ENCODE results near the gene GTF2H3. TPM values are rescaled to one million over a fixed set of nuclear protein-coding genes. Genes with fewer than 3 reads are reported as not detected.

The GTF2H3 gene
- total and polyA plus RNA-seq, 10 of the 15 experiments (the other 5 are each of a cell fraction or from before 2014, with no cell fraction given) = 20.6 to 62.9 (median 34.7) TPM

DNA sequence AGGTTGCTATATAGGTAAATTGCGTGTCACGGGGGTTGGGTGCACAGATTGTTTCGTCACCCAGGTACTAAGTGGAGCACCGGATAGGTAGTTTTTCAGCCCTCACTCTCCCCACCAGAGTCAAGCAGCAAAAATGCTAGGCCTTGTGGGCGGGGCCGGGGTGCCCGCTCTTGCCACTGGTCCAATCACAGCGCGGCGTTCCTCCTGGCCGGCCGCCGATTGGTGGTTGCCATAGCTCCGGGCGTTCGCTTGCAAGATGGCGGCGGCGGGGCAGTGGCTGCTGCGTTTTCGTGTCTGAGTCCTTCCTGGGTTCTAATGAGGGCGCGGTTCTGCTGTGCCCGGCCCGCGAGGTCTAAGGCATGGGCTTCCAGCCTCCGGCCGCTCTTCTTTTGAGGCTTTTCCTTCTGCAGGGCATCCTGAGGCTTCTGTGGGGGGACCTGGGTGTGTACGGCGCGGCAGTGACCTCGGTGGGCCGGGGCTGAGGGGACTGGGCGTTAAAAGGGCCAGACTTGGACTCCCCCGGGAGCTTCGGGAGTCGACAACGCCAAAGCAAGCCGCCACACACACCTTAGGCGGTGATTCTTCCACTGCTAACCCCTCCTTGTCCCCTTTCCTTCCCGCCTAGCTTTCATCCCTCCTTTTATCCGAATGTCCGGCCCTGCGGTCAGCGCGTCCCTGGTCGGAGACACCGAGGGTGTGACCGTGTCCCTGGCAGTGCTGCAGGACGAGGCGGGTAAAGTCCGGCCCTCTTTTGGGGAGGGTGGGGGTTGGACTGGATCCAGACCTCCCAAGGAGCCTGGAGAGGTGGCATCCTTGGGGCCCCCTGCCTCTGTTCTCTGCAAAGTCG is 37.5 kb downstream of the GTF2H3 start, which contains the start of gene TCTN2 (continued):
- TF ChIP-seq STAT1 (conservative IDR thresholded peaks at IDR 0.05) (0 out of 2 replicates have a peak, but pooled peaks have one; percentile 19), SP1 (IDR thresholded peaks at IDR 0.05; ENCODE audit: low read depth, low read length) (peak; percentile 87), POLR2A (IDR thresholded peaks at IDR 0.05; ENCODE audit: low read depth, low read length) (peak; percentile 49), YY1 (IDR thresholded peaks at IDR 0.05; ENCODE audit: low read depth, low read length) (peak; percentile 98), RUNX3 (IDR thresholded peaks at IDR 0.05; ENCODE audit: low read length) (0 out of 2 replicates have a peak, but pooled peaks have one; percentile 4), POLR2AphosphoS5 (IDR thresholded peaks at IDR 0.05; ENCODE audit: low read length) (no peak), TAF1 (IDR thresholded peaks at IDR 0.05; ENCODE audit: borderline replicate concordance, low read depth, low read length) (peak; percentile 56; the same call in 1 of the 2 replicates), NFYB (IDR thresholded peaks at IDR 0.05; ENCODE audit: insufficient read depth, low read depth, low read length) (peak; percentile 87), RFX5 (IDR thresholded peaks at IDR 0.05; ENCODE audit: low read depth, low read length) (0 out of 2 replicates have a peak, but pooled peaks have one; percentile 71)
- TF ChIP-seq, protein P1, sequence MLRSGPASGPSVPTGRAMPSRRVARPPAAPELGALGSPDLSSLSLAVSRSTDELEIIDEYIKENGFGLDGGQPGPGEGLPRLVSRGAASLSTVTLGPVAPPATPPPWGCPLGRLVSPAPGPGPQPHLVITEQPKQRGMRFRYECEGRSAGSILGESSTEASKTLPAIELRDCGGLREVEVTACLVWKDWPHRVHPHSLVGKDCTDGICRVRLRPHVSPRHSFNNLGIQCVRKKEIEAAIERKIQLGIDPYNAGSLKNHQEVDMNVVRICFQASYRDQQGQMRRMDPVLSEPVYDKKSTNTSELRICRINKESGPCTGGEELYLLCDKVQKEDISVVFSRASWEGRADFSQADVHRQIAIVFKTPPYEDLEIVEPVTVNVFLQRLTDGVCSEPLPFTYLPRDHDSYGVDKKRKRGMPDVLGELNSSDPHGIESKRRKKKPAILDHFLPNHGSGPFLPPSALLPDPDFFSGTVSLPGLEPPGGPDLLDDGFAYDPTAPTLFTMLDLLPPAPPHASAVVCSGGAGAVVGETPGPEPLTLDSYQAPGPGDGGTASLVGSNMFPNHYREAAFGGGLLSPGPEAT (IDR thresholded peaks at IDR 0.05; ENCODE audit: low read depth) = peak; percentile 95

- BruUV-seq (replicated peaks) = no TSS peak
- Histone ChIP-seq H2AFZ (ENCODE audit: control insufficient read depth, low read depth, low read length) (no peak overlapping the region), H3K9me3 (replicated peaks; ENCODE audit: control insufficient read depth, insufficient read depth, low read length) (no peaks in the 10 kb centered on the region), H3K36me3 (ENCODE audit: control insufficient read depth in 2 of 2, insufficient read depth in 2 of 2, low read length in 1 of 2) (no peaks in the 10 kb centered on the region; a peak in 1 of 4 replicates), H3K4me3 (no peak overlapping the region), H3K4me2 (ENCODE audit: control insufficient read depth, insufficient read depth) (peak overlapping the region; percentile 99), H3K9ac (ENCODE audit: control insufficient read depth, insufficient read depth, low read length) (no peak overlapping the region), H4K20me1 (ENCODE audit: control insufficient read depth, insufficient read depth) (no peaks in the 10 kb centered on the region), H3K27ac (ENCODE audit: control insufficient read depth, insufficient read depth) (no peak overlapping the region), H3K79me2 (ENCODE audit: control insufficient read depth, insufficient read depth, low read length) (no peaks in the 10 kb centered on the region), H3K27me3 (replicated peaks in 1 of 2; ENCODE audit: control insufficient read depth in 2 of 2, insufficient read depth in 2 of 2, low read length in 1 of 2) (no peaks in the 10 kb centered on the region), H3K4me1 (ENCODE audit: control insufficient read depth, insufficient read depth, low read length) (peaks cover 5% of the 10 kb centered on the region; the same call in 1 of the 2 replicates)
- no peak for DNase-seq (ENCODE audit: low read depth, low spot score)
- POLR2A ChIA-PET = interaction anchor here (0.7 to 1.3 kb wide), 2 partner anchors 11 to 12 kb away, joined by 3 read pairs; no protein-coding TSS in a partner anchor
- no peak for FAIRE-seq
- TF ChIP-seq BMI1 (IDR thresholded peaks at IDR 0.05; ENCODE audit: borderline replicate concordance) = no peak
- TF ChIP-seq, protein P2, sequence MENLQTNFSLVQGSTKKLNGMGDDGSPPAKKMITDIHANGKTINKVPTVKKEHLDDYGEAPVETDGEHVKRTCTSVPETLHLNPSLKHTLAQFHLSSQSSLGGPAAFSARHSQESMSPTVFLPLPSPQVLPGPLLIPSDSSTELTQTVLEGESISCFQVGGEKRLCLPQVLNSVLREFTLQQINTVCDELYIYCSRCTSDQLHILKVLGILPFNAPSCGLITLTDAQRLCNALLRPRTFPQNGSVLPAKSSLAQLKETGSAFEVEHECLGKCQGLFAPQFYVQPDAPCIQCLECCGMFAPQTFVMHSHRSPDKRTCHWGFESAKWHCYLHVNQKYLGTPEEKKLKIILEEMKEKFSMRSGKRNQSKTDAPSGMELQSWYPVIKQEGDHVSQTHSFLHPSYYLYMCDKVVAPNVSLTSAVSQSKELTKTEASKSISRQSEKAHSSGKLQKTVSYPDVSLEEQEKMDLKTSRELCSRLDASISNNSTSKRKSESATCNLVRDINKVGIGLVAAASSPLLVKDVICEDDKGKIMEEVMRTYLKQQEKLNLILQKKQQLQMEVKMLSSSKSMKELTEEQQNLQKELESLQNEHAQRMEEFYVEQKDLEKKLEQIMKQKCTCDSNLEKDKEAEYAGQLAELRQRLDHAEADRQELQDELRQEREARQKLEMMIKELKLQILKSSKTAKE (IDR thresholded peaks at IDR 0.05; ENCODE audit: low read depth, poor library complexity, severe bottlenecking) = no peak
- no peak for TF ChIP-seq IKZF1 (conservative IDR thresholded peaks at IDR 0.05)
- TF ChIP-seq YY1 (IDR thresholded peaks at IDR 0.05; ENCODE audit: low read depth, low read length) = no peak
- no peak for TF ChIP-seq MTA3 (IDR thresholded peaks at IDR 0.05; ENCODE audit: borderline replicate concordance, low read length)
- TF ChIP-seq, protein P3, sequence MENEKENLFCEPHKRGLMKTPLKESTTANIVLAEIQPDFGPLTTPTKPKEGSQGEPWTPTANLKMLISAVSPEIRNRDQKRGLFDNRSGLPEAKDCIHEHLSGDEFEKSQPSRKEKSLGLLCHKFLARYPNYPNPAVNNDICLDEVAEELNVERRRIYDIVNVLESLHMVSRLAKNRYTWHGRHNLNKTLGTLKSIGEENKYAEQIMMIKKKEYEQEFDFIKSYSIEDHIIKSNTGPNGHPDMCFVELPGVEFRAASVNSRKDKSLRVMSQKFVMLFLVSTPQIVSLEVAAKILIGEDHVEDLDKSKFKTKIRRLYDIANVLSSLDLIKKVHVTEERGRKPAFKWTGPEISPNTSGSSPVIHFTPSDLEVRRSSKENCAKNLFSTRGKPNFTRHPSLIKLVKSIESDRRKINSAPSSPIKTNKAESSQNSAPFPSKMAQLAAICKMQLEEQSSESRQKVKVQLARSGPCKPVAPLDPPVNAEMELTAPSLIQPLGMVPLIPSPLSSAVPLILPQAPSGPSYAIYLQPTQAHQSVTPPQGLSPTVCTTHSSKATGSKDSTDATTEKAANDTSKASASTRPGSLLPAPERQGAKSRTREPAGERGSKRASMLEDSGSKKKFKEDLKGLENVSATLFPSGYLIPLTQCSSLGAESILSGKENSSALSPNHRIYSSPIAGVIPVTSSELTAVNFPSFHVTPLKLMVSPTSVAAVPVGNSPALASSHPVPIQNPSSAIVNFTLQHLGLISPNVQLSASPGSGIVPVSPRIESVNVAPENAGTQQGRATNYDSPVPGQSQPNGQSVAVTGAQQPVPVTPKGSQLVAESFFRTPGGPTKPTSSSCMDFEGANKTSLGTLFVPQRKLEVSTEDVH (IDR thresholded peaks at IDR 0.05; ENCODE audit: low read depth, partially characterized antibody) = no peak
- no peak for TF ChIP-seq TBL1XR1 (IDR thresholded peaks at IDR 0.05; ENCODE audit: low read depth, low read length)
- RAD21 ChIA-PET (ENCODE audit: unreplicated experiment) = interaction anchor here (2.3 kb wide), 1 partner anchor 41 kb away, joined by 7 read pairs; the partner anchor contains the start of gene ATP6V0A2
- SMC1A ChIA-PET (ENCODE audit: uncharacterized antibody, unreplicated experiment) = interaction anchor here (1.1 to 1.3 kb wide), 2 partner anchors 11 to 40 kb away, joined by 3 to 6 read pairs; partner anchors contain the start of gene ATP6V0A2
- in situ Hi-C loops (cut with MboI) (no loop called here), intact Hi-C loops (cut with micrococcal nuclease; ENCODE audit: unreplicated experiment) (no loop called here)
- WGBS (ENCODE audit: insufficient coverage, insufficient replicate concordance, low lambda C conversion rate, missing lambda C conversion rate) = 87% methylated on average over 6 of the region's 6 CpGs
- CTCF ChIA-PET = no interaction called here
- ATAC-seq = no peak
Observed at GRCh38 chr12:123671876-123672275, 38.2 kb downstream of the GTF2H3 start.
